Measurements from ENCODE around the gene VIT.

The VIT gene

DNA sequence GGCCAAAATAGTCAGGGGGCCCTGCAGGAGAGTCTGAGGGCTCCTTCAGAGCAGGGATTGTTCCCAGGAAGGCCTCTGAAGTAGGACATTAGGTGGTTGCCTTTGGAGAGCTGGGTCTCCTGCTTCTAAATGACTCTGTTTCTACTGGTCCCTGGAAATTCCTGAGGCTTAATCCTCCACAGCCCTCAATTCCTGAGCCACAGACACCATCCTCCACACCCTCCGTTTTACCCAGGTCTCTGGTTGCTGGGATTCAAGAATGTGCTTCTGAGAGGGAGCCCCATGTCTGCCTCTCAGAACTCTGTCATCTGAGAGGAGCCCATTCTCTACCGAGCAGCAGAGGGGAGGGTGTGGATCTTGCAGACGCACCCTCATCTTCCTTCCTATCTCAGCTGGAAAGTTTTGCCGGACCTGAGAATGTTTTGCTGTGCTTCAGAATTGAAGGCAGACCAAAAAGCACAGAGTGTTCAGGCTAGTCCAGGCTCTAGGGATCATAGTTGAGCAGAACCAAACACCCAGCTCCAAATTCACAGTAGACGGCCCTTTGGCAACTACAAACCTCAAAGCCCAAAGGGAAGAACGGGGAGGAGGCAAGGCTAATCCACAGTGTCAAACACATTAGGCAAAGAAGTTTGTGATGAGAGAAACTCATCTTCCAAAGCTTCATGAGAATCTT lies 8.1 kb downstream of the VIT start:
- no peak for TF ChIP-seq CTCF (IDR thresholded peaks at IDR 0.05)
- TF ChIP-seq ZFX (IDR thresholded peaks at IDR 0.05; ENCODE audit: borderline replicate concordance) = no peak
- no peak overlapping the region for H3K27ac ChIP-seq

DNA sequence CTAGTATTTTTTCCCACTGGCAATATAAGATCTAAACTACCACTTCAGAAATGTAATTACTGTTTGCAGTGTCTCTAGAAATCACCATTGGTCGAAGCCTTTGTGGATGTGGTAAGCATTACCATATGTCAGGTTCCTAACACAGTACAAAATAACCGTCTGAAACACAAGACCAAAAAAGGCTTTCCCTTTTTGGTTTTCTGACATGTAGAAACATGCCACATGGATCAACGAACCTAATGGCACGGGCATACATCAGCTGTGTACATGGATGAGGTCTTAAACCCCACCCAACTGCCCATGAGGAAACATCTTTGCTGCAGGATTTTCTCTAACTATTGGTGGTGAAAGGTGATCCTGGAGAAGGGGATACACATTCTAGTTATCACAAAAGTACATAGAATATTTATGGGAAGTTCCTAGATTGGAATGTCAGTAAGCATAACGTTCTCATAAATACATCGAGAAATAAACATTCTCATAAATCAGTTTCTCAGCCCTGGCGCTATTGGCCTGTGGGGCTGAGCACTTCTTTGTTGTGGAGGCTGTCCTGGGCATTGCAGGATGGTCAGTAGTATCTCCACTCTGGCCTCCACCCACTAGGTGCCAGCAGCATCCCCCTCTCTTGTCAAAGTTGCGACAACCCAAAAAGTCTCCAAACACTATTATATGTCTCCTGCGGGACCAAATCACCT lies 9.0 kb downstream of the VIT start:
- TF ChIP-seq CTCF (IDR thresholded peaks at IDR 0.05) = no peak

DNA sequence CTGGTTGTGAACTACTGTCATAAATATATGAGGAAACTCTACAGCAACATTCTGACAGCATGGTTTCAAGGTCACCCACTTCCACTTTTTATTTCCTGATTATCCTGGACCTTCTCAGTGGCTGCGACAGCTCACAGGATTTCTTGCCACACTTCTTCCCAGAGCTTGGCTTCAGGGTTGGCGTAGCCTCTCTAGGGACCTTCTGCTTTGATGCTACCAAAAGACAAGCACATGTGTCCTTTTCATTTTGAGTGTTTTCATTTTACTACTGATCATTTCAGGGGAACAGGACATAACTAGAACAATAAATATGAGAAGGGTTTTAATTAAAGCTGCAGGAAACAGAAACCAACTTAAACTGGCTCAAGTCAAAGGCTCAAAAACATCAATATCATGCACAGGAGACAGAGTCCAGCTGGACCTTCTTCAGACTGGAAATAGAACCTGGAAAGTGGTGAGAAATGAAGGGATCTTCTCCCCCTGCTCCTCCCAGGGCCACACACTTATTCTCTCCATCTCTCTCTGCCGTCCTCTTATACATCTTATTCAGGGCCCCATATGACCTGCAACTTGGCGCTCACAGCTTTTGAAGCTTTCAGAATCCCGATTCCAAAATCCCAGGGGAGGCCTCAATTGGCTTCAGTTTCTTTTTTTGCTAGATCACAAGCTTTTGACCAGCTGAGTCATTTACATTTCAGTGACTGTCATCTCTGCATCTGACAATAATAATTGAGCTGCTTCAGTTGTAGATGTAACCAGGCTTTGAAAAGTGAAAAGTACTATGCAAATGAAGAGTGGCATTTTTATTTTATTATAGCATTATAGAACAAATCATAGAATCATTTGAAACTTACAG lies 9.7 kb downstream of the VIT start:
- TF ChIP-seq CTCF (IDR thresholded peaks at IDR 0.05) = no peak
- TF ChIP-seq ZFX (IDR thresholded peaks at IDR 0.05; ENCODE audit: borderline replicate concordance) = no peak
- H3K27ac ChIP-seq = no peak overlapping the region

More for the DNA sequence above, 9.0 kb downstream of the VIT start:
- H3K27ac ChIP-seq = no peak overlapping the region

GRCh38 chr2:36707050-36707449 lies 10.5 kb downstream of the VIT start:
- H3K27ac ChIP-seq = no peak overlapping the region

DNA sequence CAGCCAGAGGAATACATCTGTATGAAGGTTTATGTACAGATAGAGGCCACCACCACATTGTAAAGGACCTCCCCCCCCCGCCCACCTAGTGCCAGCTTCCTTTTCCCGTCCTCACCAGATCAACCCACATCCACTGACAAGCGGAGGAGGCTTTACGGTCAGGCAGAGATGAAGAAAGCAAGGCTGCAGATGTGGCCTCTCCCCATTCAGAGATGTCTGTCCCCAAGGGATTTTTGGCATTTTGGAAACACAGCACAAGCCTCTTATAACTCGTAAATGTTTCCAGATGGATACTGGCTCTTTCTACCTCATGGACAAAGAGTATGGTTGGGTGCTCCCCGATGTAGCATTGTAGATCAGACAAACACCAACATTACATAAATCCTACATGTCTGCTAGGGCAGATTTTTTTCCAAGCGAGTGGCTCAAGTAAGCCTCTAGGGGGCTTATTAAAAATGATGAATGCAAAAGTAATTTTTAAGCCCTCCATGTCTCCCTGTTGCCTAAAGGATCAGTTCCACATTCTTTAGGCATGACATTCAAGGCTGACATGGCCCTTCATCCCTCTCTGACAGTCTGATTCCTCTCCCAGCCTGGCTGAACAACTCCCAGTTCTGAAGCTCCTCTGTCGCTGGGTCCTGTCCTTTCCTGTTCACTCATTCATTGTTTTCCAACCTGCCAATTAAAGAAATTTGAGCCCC lies 11.7 kb downstream of the VIT start:
- TF ChIP-seq CTCF (IDR thresholded peaks at IDR 0.05) = 0 out of 2 replicates have a peak, but pooled peaks have one; percentile 21
- TF ChIP-seq ZFX (IDR thresholded peaks at IDR 0.05; ENCODE audit: borderline replicate concordance) = no peak
- no peak overlapping the region for H3K27ac ChIP-seq

More at GRCh38 chr2:36707050-36707449, 10.5 kb downstream of the VIT start:
- TF ChIP-seq ZFX (IDR thresholded peaks at IDR 0.05; ENCODE audit: borderline replicate concordance) = no peak
- TF ChIP-seq CTCF (IDR thresholded peaks at IDR 0.05) = no peak

DNA sequence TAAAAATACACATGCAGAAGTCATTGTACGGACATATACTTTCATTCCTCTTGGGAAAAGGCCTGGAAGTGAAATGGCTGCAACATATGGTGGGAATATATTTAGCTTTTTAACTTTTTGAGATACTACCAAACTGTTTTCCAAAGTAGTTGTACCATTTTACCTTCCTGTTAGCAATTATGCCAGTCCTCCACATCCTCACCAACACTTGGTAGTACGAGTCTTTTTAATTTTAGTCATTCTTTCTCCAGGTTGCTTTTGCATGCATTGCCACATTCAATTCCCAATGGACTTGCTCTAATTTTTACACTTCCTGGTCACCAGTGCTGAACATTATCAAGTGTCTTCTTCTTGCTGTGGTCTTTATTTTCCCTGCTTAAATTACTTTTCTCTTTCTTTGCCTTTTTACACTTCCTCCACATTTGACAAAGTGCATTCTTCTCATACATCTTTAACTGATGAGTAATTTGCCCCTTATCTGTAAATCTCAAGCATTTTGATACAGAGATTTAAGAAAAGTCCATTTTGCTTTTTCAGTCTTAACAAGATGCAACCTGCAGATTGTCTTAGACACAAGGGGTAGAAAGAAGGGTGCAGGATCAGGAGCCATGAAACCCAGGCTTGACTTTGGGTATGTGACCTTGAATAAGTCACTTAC lies 14.5 kb downstream of the VIT start:
- no peak for TF ChIP-seq ZFX (IDR thresholded peaks at IDR 0.05; ENCODE audit: borderline replicate concordance)
- TF ChIP-seq CTCF (IDR thresholded peaks at IDR 0.05) = no peak
- H3K27ac ChIP-seq = no peak overlapping the region
